HG03159 (cell line): ENCODE data around the gene LRMDA.

Experiments used
- ATAC-seq: cut with Tn5 transposase; IDR thresholded peaks from one replicate; pipeline ENCODE4 v1.9.1; 2021; ENCODE audit warnings: mild to moderate bottlenecking, moderate library complexity; ENCODE audit not compliant: unreplicated experiment

Gene LRMDA

GRCh38 chr10:75443362-75443761 lies 11.9 kb downstream of the LRMDA start:
- ATAC-seq: no peak

- ATAC-seq: no peak
Measured at GRCh38 chr10:75444781-75445386, 13.5 kb downstream of the LRMDA start.

GRCh38 chr10:75446508-75446907 lies 15.1 kb downstream of the LRMDA start:
- no peak for ATAC-seq

DNA sequence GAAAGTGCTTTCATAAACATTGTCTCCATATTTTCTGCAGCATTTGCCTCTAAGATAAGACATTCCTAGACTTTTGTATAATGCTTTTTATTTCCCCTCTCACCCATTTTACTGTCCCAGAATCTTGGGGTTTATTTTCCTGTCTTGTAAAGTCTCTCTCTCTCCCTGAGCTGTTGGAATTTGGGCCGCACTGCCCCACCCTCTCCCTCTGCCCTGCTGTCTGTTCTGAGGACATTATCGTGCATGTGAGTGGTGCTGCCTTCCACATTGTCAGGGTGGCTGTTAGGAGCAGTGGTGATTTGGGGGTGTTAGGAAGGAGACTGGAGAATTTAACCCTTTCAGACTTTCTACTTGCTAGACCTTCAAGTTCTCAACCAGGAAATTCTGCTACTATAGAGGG lies 16.7 kb downstream of the LRMDA start:
- ATAC-seq: no peak

DNA sequence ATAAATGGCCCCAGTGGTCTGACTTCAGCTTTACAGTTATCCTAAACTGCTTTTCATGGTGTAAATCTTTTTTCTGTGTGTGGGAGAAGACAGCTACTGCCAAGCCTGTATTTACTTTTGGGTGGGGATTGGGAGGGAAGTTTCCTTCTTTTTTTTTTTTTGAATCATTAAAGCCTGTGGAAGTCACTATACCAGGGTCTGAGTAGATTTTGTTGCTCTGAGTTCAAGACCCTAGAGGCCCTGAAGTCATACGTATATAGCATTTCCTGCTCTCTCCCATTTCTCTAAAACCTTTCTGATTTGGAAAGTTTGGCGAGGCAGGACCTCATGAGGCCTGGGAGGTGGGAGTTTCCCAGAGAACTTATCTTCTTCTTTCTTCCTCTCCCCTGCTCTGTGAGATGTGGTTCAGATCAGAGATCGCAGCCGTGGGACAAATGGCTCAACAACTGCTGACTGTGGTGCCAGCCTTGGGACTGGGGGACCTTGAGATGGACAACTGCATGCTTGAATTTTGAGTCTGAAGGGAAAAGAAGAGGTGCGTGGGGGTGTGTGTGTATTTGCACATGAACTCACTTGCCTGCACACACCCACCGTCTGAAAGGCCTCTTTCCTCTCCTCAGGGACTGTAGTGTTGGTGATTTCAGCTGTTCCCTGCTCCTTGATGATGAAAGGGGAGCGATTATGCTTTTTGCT lies 18.1 kb downstream of the LRMDA start:
- no peak for ATAC-seq

DNA sequence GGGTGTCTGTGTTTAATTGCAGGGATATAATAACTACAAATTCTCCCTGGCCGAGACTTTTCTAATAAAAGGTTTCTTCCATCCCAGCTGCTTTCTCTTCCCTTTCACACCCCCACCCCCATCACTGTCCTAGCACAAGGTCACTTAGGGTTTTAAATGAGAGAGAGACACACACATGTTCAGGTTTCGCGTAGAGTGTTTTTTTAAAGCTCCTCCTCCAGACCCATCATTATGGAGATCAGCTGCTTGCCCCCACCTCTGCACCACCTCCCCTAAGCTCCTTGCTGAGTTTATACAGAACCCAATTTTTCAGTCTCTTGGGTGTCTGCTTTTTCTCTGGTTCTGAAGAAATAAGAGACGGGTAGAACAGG lies 18.6 kb downstream of the LRMDA start:
- no peak for ATAC-seq

- ATAC-seq: no peak
Measured at GRCh38 chr10:75450644-75451640, 19.5 kb downstream of the LRMDA start.

DNA sequence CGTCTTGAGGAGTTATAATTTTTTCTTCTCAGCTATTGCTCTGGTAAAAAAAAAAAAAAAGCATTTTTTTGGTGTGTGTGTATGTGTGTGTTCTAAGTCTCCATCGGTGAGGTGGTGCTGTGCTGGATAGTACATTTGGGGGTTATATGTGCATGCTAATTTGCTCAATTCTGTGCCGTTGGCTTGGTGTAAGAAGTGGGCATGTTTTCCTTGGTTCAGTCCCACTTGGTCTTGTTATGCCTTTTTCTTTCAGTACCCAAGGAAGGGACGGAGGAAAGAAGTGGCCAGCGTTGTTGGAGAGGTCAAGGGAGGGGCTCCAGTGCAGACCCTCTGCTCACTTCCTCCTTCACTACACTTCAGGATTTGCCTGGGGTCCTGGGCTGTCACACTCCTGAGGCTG lies 20.4 kb downstream of the LRMDA start:
- no peak for ATAC-seq

- ATAC-seq: no peak
Measured at GRCh38 chr10:75452997-75453396, 21.6 kb downstream of the LRMDA start.

DNA sequence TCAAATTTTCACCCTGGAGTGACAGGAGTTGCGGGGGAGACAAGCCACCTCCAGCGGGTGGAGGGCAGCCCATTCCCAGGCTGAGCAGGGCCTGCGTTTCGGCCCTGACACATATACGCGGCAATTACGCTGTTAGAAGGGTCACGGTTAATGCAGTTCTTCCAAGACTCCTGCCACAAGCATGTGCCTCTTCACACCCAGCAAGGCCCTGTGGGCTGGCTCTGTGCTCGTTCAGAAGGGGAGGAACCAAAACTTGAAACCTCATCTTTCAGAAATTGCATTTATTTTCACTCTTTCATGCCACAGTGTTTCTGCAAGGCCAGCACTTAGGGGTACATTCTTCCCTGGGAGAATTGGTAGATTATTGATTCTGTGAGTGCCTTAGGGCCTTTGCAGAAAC lies 24.7 kb downstream of the LRMDA start:
- no peak for ATAC-seq

GRCh38 chr10:75460059-75460458 lies 28.6 kb downstream of the LRMDA start:
- no peak for ATAC-seq

DNA sequence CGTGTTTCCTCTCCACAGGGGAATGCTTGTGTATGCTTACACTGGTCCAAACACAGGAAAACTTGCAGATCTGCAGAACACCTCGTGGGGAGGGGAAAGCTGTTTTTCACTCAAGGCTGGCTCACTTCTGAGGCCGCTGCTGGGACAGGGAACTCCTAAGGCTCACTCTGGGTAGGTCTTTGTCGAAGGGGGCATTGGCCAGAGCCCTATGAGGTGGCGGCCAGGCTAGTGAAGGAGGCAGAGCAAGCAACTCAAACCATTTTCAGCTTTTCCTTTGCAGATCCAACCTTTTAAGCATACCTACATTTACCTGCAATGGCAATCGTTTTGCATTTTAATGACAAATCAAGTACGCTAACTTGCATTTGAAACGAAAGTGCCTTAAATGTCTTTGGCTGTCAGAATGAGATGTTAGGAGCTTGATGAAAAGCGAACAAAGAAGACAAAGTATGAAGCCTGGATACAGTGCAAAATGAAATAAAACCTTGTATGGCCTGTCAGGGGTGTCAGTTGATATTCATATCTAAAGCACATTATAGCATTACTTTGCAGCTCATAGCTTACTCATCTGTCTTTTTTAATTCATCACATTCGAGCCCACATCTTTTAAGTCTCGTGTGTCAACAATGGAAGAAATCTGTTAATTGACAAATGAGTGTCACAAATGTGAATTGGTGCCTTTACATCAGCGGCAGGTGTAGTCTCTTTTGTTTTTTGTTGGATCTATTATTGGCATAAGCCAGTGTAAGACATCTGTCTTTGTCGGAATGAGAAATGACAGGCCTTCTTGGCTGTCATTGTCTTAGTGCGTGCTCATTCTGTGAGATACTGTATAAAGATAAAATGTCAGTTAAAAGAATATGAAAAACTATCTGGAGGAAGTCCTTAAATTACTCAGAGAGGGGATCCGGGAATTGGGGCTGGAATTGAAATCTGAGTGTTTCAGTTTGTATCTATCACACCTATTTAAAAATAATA lies 30.5 kb downstream of the LRMDA start:
- ATAC-seq: no peak

- no peak for ATAC-seq
Measured at GRCh38 chr10:75462865-75463264, 31.4 kb downstream of the LRMDA start.

- no peak for ATAC-seq
Measured at GRCh38 chr10:75464478-75465449, 33.3 kb downstream of the LRMDA start.

GRCh38 chr10:75465450-75465827 lies 34.0 kb downstream of the LRMDA start:
- ATAC-seq: no peak

DNA sequence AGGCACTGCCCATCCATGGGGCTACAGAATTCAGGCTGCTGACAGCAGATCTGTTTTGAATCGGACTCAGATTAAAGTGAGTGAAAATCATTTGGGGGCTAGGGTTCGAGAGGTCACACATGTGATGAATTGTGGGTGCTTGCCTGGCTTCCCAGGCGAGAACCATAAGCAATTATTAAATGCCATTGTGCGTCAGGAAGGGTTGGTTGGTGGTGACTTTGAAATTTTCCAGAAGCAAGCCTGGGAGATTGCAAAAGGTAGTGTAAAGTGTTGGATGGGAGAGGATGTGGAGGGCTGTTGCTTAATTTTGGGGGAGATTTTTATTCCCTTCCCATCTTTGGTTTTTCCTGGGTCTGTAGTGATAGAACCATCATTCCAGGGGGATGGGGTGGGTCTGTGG lies 34.6 kb downstream of the LRMDA start:
- ATAC-seq: no peak

DNA sequence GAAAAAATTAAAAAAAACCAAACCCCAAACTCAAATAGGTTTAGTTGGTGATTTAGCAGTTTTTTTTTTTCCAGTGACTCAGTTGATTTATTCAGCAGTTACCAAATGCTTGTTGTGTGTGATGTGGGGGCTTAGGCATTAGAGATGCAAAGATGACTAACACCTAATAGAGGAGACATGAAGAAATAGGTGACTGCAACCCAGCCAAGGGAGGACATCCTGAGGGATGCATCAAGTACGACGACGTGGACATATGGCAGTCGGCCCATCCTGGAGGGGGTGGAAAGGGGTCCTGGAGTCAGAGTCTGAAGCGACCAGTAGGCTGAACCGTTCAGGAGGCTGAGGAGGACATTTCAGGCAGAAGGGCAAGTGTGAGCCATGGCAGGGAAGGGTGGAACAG lies 35.5 kb downstream of the LRMDA start:
- ATAC-seq: no peak

- no peak for ATAC-seq
Measured at GRCh38 chr10:75468612-75469005, 37.2 kb downstream of the LRMDA start.

DNA sequence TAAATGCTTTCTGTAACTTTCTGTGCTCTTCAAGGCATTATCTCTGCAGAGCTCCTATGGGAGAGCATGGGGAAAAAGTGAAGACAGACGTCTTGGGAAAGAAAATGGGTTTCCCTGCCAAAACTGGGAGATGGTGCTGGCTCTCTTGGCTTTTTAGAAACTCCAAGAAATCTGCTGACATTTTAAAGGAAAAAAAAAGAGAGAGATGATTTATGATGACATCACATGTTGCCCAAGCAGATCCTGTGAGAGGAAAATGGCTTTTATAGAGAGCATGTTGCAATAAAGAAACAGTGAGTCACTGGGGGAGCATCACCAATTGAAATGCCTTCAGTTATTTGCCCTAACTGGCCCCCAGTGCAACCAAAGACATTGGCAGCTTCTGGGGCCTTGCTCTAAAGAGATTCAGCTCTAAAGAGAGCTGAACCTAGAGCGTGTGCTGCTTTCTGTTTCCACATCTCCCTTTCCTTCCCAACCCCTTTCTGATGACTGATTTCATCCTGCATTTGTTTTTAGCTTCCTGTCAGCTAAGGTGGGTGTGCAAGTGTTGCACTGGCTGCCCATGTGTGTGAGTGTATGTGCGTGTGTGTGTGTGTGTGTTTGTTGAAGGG lies 37.7 kb downstream of the LRMDA start:
- no peak for ATAC-seq
